ENCODE measurements around the gene CREB1.

Gene CREB1

GRCh38 chr2:207529330-207530159 lies at the start of gene CREB1:
Gene CREB1, plus strand, starts transcription at chr2:207529962. Its CDS starts 25,674 bp downstream, at chr2:207555636.
- TF ChIP-seq CTCF (conservative IDR thresholded peaks at IDR 0.05) (no peak; the same call in 1 of the 2 replicates), ZFX (IDR thresholded peaks at IDR 0.05) (no peak)
- peak within 1 kb of the TSS; percentile 93 for H3K27ac ChIP-seq

GRCh38 chr2:207480521-207481040 lies 49.2 kb upstream of the CREB1 start:
- TF ChIP-seq ZFX (IDR thresholded peaks at IDR 0.05), result no peak
- no peak for TF ChIP-seq CTCF (conservative IDR thresholded peaks at IDR 0.05)
- no peak overlapping the region for H3K27ac ChIP-seq

- peak overlapping the region; percentile 47; the same call in 1 of the 2 replicates for H3K27ac ChIP-seq
- no peak for TF ChIP-seq ZFX (IDR thresholded peaks at IDR 0.05)
- TF ChIP-seq CTCF (conservative IDR thresholded peaks at IDR 0.05), result no peak
Observed at GRCh38 chr2:207481924-207482323, 47.8 kb upstream of the CREB1 start.

- no peak for TF ChIP-seq ZFX (IDR thresholded peaks at IDR 0.05)
- TF ChIP-seq CTCF (conservative IDR thresholded peaks at IDR 0.05), result no peak
- no peak overlapping the region for H3K27ac ChIP-seq
Observed at GRCh38 chr2:207482630-207483029, 47.1 kb upstream of the CREB1 start.

- no peak for TF ChIP-seq CTCF (conservative IDR thresholded peaks at IDR 0.05)
- no peak for TF ChIP-seq ZFX (IDR thresholded peaks at IDR 0.05)
- no peak overlapping the region for H3K27ac ChIP-seq
Observed at GRCh38 chr2:207483066-207483465, 46.7 kb upstream of the CREB1 start.

GRCh38 chr2:207483477-207483876 lies 46.3 kb upstream of the CREB1 start:
- TF ChIP-seq CTCF (conservative IDR thresholded peaks at IDR 0.05) (no peak), ZFX (IDR thresholded peaks at IDR 0.05) (no peak)
- no peak overlapping the region for H3K27ac ChIP-seq
